Fibroblast of skin of left quadriceps (primary cell): ENCODE data around the gene AKAP17A.
A peak's percentile ranks its signal among the peaks of the same experiment; 100 is the strongest.
"Not testable (repeated sequence)": the region's sequence is repeated elsewhere in the genome, so short reads cannot be mapped to it uniquely, and the experiment has no call there.

Experiments
- DNase-seq, 2 experiments: peaks; one replicate each; pipeline ENCODE4 v3.0.0-alpha.2; 2013; ENCODE audit warnings: low read depth in 2 of 2

AKAP17A gene, protein sequence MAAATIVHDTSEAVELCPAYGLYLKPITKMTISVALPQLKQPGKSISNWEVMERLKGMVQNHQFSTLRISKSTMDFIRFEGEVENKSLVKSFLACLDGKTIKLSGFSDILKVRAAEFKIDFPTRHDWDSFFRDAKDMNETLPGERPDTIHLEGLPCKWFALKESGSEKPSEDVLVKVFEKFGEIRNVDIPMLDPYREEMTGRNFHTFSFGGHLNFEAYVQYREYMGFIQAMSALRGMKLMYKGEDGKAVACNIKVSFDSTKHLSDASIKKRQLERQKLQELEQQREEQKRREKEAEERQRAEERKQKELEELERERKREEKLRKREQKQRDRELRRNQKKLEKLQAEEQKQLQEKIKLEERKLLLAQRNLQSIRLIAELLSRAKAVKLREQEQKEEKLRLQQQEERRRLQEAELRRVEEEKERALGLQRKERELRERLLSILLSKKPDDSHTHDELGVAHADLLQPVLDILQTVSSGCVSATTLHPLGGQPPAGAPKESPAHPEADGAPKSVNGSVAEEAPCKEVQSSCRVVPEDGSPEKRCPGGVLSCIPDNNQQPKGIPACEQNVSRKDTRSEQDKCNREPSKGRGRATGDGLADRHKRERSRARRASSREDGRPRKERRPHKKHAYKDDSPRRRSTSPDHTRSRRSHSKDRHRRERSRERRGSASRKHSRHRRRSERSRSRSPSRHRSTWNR

GRCh38 chrX:1591102-1591862 is at the start of gene AKAP17A:
Gene AKAP17A (plus strand): TSS chrX:1591604. CDS start chrX:1593463, 1,859 bp downstream.
- peak; percentile 83 to 85 for DNase-seq

GRCh38 chrX:1542994-1543725 is 48.2 kb upstream of the AKAP17A start:
- DNase-seq, result no peak

GRCh38 chrX:1545776-1546408 is 45.5 kb upstream of the AKAP17A start:
- no peak for DNase-seq

GRCh38 chrX:1546691-1547251 is 44.6 kb upstream of the AKAP17A start:
- DNase-seq, result no peak

GRCh38 chrX:1551959-1552546 is 39.4 kb upstream of the AKAP17A start:
- DNase-seq, result no peak

GRCh38 chrX:1554469-1555210 is 36.8 kb upstream of the AKAP17A start:
- DNase-seq, result no peak

GRCh38 chrX:1555370-1555769 is 36.0 kb upstream of the AKAP17A start:
- DNase-seq, result no peak

DNA sequence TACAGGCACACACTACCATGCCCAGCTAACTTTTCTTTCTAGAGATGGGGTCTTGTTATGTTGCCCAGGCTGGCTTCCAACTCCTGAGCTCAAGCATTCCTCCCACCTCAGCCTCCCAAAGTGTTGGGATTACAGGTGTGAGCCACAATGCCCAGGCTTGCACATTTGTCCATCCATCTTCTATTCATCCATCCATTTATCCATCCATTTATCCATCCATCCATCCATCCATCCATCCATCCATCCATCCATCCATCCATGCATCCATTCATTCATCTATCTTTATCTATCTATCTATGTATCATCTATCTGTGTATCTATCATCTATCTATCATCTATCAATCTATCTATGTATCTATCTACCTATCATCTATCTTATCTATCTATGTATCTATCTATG is 34.0 kb upstream of the AKAP17A start:
- DNase-seq, result not testable (repeated sequence)

DNA sequence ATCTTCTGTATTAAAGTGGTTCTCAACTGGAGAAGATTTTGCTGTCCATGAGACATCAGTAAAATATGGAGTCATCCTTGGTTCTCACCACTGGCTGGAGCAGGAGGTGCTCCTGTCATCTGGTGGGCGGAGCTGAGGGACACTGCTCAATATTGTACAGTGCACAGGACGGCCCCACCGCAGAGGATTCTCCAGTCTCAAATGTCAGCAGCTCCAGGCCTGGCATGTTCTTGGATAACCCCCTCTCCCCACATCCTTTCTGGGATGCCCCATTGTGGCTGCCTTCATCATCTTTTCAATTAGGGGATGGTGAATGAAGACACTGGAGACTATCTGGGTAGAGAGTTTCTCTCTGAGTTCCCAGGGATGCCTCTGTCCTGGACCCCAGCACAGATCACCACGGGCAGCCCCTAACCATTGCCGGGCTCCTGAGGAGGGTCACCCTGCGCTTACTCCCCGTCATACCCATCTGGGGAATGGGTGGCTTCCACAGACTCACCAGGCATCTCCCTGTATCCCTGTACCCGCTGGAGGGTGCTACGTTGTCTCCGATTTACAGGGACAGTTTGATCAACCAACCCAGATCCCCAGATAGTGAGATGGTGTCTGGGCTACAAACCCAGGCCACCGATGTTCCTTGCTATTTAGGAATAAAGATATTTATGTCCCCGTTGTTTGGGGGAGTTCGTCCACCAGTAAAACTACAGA is 32.5 kb upstream of the AKAP17A start:
- no peak for DNase-seq

DNA sequence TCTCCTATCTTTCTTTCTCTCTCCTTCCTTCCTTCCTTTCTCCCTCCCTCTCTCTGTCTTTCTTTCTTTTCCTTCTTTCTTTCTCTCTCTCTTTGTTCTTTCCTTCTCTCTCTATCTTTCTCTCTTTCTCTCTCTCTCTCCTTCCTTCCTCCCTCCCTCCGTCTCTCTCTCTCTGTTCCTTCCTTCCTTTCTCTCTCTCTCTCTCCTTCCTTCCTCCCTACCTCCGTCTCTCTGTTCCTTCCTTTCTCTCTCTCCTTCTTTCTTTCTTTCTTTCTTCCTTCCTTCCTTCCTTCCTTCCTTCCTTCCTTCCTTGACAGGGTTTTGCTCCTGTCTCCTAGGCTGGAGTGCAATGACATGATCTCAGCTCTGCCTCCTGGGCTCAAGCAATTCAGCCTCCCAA is 30.2 kb upstream of the AKAP17A start:
- DNase-seq, result no peak

- DNase-seq, result not testable (repeated sequence)
Measured at GRCh38 chrX:1564077-1564476, 27.3 kb upstream of the AKAP17A start.

- no peak for DNase-seq
Measured at GRCh38 chrX:1564750-1565683, 26.4 kb upstream of the AKAP17A start.

- DNase-seq, result not testable (repeated sequence)
Measured at GRCh38 chrX:1574181-1574580, 17.2 kb upstream of the AKAP17A start.

GRCh38 chrX:1576201-1576992 is 15.0 kb upstream of the AKAP17A start:
- no peak for DNase-seq

GRCh38 chrX:1577845-1578244 is 13.6 kb upstream of the AKAP17A start:
- no peak for DNase-seq

GRCh38 chrX:1578511-1579173 is 12.8 kb upstream of the AKAP17A start:
- DNase-seq, result no peak

DNA sequence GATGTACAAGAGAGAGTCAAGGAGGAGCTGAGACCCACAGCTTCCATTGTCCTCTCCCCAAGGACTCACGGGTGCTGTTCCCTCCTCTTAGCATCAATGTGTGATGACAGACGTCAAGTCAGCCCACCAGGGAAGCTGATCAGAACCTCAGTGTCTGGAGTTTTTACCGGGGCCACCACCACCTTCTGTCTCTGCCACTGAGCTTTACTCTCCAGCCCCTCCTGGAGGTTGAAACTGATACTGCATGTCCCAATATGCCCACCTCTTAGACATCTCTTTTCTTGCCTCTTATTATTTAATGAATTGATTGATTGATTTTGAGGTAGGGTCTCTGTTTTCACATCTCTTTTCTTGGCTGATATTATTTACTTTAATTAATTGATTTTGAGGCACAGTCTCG is 10.3 kb upstream of the AKAP17A start:
- no peak for DNase-seq
